KOPT-K1 (cell line): Measurements from ENCODE around the gene TCIRG1.

Experiments
- H3K27ac ChIP-seq: fragments of 200-600 bp; sonication (generic); 2 replicates; pipeline ENCODE4 v1.5.1; 2016; ENCODE audit warnings: antibody characterized with exemption, mild to moderate bottlenecking, low read depth, low read length; ENCODE audit not compliant: poor library complexity, severe bottlenecking
- H3K36me3 ChIP-seq: fragments of 200-600 bp; sonication (generic); 2 replicates; pipeline ENCODE4 v1.5.1; 2017; ENCODE audit warnings: antibody characterized with exemption, mild to moderate bottlenecking, low read length, moderate library complexity; ENCODE audit not compliant: insufficient read depth
- H3K9me3 ChIP-seq: fragments of 200-600 bp; sonication (generic); 2 replicates; pipeline ENCODE4 v1.5.1; 2017; ENCODE audit warnings: antibody characterized with exemption, low read length, mild to moderate bottlenecking; ENCODE audit not compliant: insufficient read depth, poor library complexity, severe bottlenecking

Gene TCIRG1

DNA sequence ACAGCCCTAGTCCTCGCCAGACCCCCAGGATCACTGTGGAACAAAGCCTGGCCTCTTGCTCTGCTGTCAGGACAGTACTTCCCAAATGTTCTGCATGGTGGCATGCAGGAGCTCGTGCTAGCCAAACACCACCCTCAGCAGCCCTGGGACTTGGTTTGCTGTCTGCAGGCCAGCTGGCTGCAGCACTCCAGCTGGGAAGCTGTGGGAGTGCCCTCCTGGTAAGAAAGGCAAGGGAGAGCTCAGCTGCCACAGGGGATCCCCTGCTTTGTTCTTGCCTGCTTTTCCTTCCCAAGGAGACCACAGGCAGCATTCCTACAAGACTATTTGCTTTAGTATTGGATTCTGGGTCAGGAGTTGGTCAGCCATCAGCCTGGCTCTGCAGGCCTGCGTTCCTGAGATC lies 27.9 kb downstream of the TCIRG1 start:
- no peak overlapping the region for H3K27ac ChIP-seq
- H3K9me3 ChIP-seq, result no peaks in the 10 kb centered on the region
- peaks cover 99% of the 10 kb centered on the region for H3K36me3 ChIP-seq

DNA sequence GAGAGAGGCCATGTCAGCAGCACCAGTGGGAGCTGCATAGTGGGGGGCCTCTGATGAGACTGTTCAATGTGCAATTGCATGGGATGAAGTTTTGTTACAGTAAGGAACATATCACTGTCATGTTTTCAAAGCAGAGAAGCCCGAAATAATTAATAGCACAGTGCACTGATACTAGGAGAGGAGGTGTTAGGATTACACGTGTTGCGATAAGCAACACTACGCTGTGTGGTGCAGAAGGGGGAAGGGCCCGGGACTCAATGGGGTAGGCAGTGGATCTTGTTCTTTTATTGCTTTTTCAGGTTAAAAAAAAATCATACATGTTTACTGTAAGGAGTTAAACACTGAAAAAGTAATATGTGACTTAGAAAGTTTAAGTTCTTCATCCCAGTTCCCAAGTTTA lies 29.2 kb downstream of the TCIRG1 start:
- H3K9me3 ChIP-seq, result no peaks in the 10 kb centered on the region
- H3K27ac ChIP-seq, result no peak overlapping the region
- peaks cover 99% of the 10 kb centered on the region for H3K36me3 ChIP-seq

DNA sequence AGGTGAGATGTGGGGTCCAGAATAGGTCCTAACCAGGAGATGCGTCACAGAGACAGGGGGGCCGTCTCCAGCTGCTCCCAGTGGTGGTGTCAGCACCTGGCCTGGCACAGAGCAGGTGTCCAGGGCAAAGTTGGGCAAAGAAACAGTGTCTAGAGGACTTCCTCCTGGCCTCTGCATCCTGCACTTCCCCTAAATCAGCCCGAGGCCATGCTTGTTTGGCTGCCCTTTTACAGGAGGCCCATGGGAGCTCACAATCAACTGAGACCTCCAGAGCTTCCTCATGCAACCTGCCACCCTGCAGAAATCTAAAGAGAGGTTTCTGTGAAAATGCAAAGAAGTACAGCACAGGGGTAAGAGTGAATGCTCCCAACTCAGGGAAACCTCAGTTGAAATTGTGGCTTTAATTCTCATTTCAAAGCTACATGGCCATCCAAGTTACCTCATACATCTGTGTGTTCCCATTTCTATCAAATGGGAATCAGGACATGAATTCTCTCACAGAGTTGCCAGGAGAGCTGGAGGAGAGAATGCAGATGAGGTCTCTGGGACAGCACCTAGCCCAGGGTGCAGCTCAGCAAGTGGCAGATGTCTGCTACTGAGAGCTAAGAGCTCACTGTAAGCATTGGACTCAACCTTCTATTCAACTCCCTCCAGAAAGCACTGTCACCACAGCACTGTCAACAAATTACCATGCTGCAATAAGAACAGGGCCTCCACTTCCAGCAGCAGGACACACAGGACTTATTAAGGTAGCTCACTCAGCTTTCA lies 32.6 kb downstream of the TCIRG1 start:
- Histone ChIP-seq H3K36me3 (peaks cover 81% of the 10 kb centered on the region), H3K27ac (no peak overlapping the region), H3K9me3 (no peaks in the 10 kb centered on the region)

DNA sequence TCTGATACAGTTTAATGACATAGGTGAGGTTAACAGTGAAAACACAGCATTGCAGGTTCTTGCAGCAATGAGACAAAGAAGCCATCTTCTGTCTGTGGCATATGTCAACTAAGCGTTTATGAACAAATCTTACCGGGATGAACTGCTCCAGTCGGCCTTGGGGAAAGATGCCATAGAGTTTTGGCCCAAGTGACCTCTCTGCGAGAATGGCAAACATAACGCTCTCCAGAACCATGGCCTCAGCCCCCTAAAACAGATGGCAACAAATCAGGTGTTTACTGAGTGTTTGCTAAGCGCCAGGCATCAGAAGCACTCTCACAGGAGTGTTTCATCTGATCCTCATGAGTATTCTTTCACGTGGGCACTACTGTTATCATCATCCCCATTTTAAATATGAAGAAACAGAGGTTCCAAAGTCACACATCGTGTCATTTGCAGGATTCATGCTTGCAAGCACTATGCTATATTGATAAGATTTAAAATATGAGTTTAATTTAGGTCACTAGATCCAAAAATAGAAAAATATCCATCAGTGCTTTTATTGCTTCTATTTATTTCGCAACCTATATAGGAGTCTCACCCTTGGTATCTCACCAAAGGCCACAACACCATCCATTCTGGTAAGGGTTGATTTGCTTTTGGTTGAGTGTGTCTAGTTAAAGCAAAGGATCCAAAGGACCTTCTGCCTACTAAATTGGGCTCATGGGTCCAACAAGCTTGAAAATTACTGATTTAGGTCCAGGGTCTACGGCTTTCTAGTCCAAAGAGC lies 35.9 kb downstream of the TCIRG1 start:
- Histone ChIP-seq H3K36me3 (peaks cover 49% of the 10 kb centered on the region), H3K9me3 (no peaks in the 10 kb centered on the region), H3K27ac (no peak overlapping the region)

DNA sequence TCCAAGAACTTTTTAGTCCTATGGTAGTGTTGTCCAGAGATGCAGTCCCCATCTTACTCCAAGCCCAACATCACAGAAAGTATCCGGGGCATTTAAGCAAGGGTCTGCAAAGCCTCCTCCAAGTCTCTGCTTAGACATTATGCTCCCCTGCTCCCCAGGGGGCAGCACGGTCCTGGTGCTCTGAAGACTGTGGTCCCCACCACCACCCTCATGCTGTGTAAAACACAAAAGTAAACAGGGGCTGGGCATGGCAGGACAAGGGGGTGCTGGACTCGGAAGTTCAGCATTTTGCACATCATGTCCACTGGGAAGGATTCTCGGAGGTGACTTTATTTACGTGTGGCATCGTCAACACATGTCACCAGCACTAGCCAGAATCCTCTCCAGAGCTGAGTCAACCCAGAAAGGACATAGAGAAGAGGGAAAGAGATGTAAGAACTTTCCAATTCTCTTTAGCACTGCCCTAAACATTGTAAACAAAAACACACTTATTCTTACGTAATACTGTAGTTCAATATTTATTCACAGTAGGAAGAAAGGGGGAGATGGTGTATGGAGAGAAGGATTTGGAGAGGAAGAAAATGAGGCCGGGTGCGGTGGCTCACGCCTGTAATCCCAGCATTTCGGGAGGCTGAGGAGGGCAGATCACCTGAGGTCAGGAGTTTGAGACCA lies 37.7 kb downstream of the TCIRG1 start:
- peaks cover 31% of the 10 kb centered on the region for H3K36me3 ChIP-seq
- no peaks in the 10 kb centered on the region for H3K9me3 ChIP-seq
- no peak overlapping the region for H3K27ac ChIP-seq

DNA sequence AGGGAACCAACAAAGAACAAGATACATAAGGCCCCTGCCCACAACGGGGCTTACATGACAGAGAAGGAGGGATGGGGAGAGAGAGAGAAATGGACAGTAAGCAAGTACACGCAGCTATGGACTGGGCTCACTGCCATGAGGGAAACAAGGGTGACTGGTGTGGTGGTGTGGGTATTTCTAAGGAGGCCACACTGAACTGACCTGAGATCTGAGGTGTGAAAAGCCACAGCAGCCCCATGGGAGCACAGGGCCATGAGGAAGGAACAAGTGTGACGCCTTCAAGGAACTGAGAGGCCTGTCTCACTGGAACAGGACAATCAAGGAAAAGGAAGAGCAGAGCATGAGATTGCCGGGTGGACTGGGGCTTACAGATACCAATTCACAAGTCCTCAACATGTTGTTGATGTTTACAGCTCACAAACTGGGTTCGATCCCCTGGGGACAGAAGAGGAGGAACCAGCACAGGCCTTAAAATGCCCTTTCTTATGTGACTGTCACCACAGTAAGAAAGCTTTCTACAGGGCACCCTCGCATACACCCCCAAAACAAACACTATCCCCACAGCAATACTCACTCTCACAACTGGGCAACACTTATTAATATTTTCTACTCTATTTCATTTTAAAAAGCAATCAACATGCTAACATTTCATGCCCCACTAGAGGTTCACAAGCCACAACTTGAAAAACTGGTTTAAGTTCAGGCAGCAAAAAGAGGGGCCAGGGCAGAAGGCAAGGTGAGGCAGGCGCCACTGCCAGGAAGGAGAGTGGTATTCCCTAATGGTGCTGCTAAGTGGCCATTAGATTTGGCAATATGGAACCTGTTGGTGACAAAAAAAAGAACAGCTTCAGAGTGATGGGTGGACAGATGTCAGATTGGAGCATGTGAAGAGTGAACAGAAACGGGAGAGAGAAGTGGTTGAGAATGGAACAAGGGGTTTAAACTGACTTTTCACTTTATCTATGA lies 39.1 kb downstream of the TCIRG1 start:
- no peak overlapping the region for H3K27ac ChIP-seq
- H3K36me3 ChIP-seq, result peaks cover 17% of the 10 kb centered on the region; the same call in 1 of the 2 replicates
- no peaks in the 10 kb centered on the region for H3K9me3 ChIP-seq

DNA sequence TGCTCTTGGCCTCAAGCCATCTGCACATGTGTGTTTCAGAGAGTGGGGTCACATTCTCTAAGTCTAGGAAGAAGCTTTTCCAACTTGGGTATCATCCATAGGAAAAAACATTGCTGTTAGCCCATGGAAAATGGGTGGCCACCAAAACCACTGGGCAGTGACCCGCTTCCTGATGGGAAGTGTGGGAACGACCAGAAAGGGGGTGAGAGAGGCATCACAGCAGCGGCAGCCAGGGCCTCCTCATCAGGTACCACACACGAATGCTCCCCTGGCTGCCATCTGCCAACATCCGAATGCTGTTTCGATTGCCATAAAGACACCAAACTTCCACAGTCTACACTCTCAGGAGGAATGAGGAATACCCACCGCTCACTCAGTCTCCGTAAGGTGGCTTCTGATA lies 42.0 kb downstream of the TCIRG1 start:
- Histone ChIP-seq H3K9me3 (no peaks in the 10 kb centered on the region), H3K27ac (no peak overlapping the region), H3K36me3 (no peaks in the 10 kb centered on the region; the same call in 1 of the 2 replicates)

DNA sequence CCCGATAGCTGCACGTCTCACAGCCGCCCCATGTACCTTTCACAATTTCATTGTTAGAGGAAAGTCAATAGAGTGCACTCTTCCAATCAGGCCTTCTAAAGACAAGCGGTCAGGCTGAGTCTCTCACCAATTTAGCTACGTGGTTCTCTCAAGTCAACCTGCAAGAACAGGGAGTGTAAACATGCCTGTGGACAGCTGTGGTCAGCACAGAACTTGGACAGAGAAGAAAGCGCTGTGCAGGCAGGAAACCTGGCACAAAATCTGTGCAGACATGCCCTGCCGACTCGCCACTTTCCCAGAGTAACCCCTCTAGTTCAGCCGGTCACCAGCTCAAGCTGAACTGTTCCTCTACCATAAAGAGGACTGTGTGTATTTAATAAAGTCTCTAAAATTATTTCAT lies 42.9 kb downstream of the TCIRG1 start:
- no peak overlapping the region for H3K27ac ChIP-seq
- H3K9me3 ChIP-seq, result no peaks in the 10 kb centered on the region
- H3K36me3 ChIP-seq, result no peaks in the 10 kb centered on the region; the same call in 1 of the 2 replicates

DNA sequence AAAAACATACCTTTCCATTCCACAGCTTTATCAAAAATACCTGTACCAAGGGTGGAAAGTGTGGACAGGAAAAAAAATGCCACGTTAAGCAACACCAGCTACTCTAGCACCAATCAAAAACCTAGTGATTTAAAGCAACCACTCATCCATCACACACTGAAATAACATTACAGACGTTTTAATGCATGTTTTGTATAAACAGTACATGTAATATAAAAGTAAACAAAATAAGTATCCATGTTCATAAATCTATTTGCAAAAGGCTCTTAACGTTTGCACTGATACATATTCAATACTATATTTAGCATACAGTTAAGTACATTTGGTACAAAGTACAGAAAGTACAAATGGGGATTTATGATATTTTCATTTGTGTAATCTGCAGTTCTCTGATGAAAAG lies 43.7 kb downstream of the TCIRG1 start:
- H3K36me3 ChIP-seq, result no peaks in the 10 kb centered on the region
- no peak overlapping the region for H3K27ac ChIP-seq
- no peaks in the 10 kb centered on the region for H3K9me3 ChIP-seq

DNA sequence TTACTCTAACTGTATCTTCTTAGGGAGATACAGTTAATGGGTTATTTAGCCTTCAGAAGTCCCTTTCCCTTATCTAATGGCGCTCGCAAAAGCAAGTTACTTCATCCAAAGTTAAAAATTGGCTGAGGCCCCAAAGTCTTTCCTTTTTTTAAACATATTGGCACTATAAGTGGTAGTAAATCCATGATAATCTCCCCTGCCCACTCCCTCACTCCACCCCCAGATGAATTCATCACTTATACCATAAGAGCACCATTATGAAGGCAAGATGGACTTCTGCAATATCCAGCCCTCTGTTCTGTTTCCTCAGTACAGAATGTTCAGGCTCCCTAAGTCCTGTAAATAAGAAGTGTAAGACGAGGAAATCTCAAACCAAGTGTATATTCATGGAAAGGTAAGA lies 44.7 kb downstream of the TCIRG1 start:
- no peaks in the 10 kb centered on the region for H3K36me3 ChIP-seq
- no peak overlapping the region for H3K27ac ChIP-seq
- H3K9me3 ChIP-seq, result no peaks in the 10 kb centered on the region

DNA sequence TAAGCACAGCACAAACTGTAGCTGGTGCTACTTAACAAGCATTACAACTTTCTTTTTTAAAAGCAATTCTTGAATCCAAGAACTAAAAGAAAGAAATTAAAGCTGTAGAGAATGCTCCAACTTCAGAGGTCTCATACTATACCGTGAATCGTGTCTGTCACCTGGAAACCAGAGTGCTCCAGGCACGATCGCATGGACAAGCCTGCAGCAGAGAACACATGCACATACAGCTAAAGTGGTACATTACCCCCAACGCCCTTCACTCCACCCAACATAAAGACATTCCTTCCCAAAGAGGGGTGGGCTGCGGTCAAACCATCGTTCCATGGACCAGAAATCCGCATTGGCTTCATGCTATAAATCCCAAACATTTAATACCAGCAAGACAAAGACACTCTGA lies 50.9 kb downstream of the TCIRG1 start:
- H3K9me3 ChIP-seq, result no peaks in the 10 kb centered on the region
- no peaks in the 10 kb centered on the region for H3K36me3 ChIP-seq
- no peak overlapping the region for H3K27ac ChIP-seq

DNA sequence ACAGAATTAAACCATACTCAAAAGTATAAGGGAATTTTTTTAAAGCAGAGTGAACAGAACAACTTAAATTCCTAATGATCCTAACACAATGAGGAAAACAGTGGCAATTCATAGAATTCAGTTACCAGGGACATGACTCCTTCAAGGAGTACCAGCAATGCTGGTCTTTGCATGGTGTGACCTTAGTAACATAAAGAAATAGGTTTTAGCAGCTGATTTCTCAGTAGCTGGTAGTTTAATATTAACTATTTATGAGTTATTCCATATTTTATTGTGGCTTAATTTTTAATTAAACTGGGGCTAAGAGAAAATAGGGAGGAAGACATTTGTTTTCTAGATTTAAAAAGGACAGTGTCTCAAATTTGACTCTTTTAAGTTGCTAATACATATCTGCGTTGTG lies 51.5 kb downstream of the TCIRG1 start:
- Histone ChIP-seq H3K36me3 (no peaks in the 10 kb centered on the region), H3K27ac (no peak overlapping the region), H3K9me3 (no peaks in the 10 kb centered on the region)

DNA sequence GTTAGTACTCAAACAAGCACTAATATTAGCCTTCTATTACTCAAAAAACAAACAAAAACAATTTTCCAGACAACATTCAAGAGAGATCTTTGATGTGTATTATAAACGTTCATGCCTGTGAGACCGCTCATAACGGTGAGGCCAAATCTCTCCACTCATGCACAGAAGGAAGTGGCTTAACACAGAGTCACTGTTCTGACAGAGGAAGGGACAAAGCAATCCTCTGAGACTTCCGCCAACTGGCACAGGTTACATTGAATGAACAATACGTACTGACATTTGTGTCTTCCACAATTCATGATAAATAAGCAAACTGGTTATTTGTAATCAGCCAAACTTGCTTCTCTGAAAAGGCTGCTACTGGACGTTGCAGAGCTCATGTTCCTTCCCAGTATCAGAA lies 51.9 kb downstream of the TCIRG1 start:
- no peak overlapping the region for H3K27ac ChIP-seq
- H3K9me3 ChIP-seq, result no peaks in the 10 kb centered on the region
- H3K36me3 ChIP-seq, result no peaks in the 10 kb centered on the region

DNA sequence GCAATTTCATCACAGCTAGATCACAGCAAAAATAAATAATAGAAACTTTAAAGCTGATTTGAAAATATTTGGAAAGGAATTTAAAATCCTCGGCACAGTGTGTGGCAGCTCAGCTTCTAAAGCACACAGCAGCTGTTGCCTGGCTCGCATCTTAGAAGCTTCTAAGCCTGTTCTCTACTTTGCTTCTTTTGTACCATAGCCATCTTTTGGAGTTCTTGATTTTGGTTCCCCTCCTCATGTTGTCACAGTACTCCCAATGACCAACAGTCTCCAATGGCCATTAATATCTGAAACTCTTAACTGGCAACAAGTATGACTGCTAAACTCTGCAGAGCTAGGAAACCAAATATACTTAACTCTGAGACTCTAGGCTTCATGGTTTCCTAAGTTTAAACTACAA lies 53.6 kb downstream of the TCIRG1 start:
- H3K9me3 ChIP-seq, result no peaks in the 10 kb centered on the region
- no peak overlapping the region for H3K27ac ChIP-seq
- no peaks in the 10 kb centered on the region for H3K36me3 ChIP-seq
